Measurements from ENCODE around the gene SPATS2L.

SPATS2L gene

GRCh38 chr2:200377355-200378336 lies 71.2 kb downstream of the SPATS2L start:
- POLR2A ChIA-PET: no interaction called here
- no peak for DNase-seq (ENCODE audit: low read depth, low spot score)
- H3K4me3 ChIP-seq (ENCODE audit: low read depth, low read length): no peak overlapping the region
- TF ChIP-seq, protein P1, sequence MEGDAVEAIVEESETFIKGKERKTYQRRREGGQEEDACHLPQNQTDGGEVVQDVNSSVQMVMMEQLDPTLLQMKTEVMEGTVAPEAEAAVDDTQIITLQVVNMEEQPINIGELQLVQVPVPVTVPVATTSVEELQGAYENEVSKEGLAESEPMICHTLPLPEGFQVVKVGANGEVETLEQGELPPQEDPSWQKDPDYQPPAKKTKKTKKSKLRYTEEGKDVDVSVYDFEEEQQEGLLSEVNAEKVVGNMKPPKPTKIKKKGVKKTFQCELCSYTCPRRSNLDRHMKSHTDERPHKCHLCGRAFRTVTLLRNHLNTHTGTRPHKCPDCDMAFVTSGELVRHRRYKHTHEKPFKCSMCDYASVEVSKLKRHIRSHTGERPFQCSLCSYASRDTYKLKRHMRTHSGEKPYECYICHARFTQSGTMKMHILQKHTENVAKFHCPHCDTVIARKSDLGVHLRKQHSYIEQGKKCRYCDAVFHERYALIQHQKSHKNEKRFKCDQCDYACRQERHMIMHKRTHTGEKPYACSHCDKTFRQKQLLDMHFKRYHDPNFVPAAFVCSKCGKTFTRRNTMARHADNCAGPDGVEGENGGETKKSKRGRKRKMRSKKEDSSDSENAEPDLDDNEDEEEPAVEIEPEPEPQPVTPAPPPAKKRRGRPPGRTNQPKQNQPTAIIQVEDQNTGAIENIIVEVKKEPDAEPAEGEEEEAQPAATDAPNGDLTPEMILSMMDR (IDR thresholded peaks at IDR 0.05; ENCODE audit: insufficient read depth, low read length, missing control alignments): no peak
- CTCF ChIA-PET: interaction anchor here (0.7 to 2.1 kb wide), 4 partner anchors 11 to 397 kb away, joined by 3 to 11 read pairs (median 4); no protein-coding TSS in a partner anchor

DNA sequence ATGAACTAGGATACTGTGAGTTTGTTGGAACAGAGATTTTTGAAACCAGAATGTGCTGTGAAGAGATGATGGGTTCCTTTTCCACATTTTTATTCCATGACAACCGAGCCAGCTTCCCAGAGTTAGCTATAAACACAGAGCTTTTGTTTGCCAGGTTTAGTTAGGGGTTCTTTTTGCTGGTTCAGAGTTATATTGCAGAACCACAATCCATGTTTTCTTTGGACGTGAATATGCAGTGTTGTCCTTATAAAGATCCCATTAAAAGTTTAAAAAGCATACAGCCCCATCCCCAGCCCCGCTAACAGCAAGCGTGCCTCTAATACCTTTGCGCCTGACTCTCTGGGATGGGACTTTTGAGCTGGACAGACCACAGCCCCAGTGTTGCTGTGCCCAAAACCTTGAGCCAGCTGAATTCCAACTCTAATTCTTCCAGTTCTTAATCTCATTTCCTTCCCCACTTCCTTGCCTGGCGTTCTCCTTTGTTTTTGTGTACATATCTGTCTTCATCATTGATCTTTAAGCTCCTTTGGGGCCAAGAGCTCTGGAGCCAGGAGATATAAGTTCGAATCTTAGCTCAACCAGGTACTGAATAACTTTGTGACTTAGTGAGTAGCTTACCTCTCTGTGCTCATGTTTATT lies 72.3 kb downstream of the SPATS2L start:
- TF ChIP-seq, protein P1 (IDR thresholded peaks at IDR 0.05; ENCODE audit: insufficient read depth, low read length, missing control alignments): no peak
- no peak for DNase-seq (ENCODE audit: low read depth, low spot score)
- ChIA-PET CTCF (interaction anchor here (1.9 to 2.1 kb wide), 2 partner anchors 18 to 394 kb away, joined by 5 to 11 read pairs; no protein-coding TSS in a partner anchor), POLR2A (no interaction called here)
- no peak overlapping the region for H3K4me3 ChIP-seq (ENCODE audit: low read depth, low read length)

- ChIA-PET POLR2A (interaction anchor here (0.5 kb wide), 1 partner anchor 169 kb away, joined by 3 read pairs; no protein-coding TSS in a partner anchor), CTCF (interaction anchor here (1.0 to 2.1 kb wide), 5 partner anchors 9 to 394 kb away, joined by 3 to 11 read pairs (median 4); no protein-coding TSS in a partner anchor)
- no peak overlapping the region for H3K4me3 ChIP-seq (ENCODE audit: low read depth, low read length)
- TF ChIP-seq, protein P1 (IDR thresholded peaks at IDR 0.05; ENCODE audit: insufficient read depth, low read length, missing control alignments): no peak
- DNase-seq (ENCODE audit: low read depth, low spot score): no peak
Measured at GRCh38 chr2:200379481-200380090, 73.1 kb downstream of the SPATS2L start.

- TF ChIP-seq, protein P1 (IDR thresholded peaks at IDR 0.05; ENCODE audit: insufficient read depth, low read length, missing control alignments): no peak
- ChIA-PET CTCF (interaction anchor here (1.0 to 1.9 kb wide), 4 partner anchors 9 to 394 kb away, joined by 3 to 5 read pairs (median 4); no protein-coding TSS in a partner anchor), POLR2A (interaction anchor here (0.5 kb wide), 1 partner anchor 170 kb away, joined by 3 read pairs; no protein-coding TSS in a partner anchor)
- no peak overlapping the region for H3K4me3 ChIP-seq (ENCODE audit: low read depth, low read length)
- no peak for DNase-seq (ENCODE audit: low read depth, low spot score)
Measured at GRCh38 chr2:200380091-200380561, 73.6 kb downstream of the SPATS2L start.

GRCh38 chr2:200380833-200381542 lies 74.5 kb downstream of the SPATS2L start:
- ChIA-PET POLR2A (interaction anchor here (1.6 kb wide), 1 partner anchor 17 kb away, joined by 3 read pairs; no protein-coding TSS in a partner anchor), CTCF (interaction anchor here (1.2 to 1.9 kb wide), 3 partner anchors 10 to 61 kb away, joined by 3 to 5 read pairs (median 4); no protein-coding TSS in a partner anchor)
- TF ChIP-seq, protein P1 (IDR thresholded peaks at IDR 0.05; ENCODE audit: insufficient read depth, low read length, missing control alignments): no peak
- no peak for DNase-seq (ENCODE audit: low read depth, low spot score)
- no peak overlapping the region for H3K4me3 ChIP-seq (ENCODE audit: low read depth, low read length)
